ENCODE results near the gene PRR29.
A peak's percentile ranks its signal among the peaks of the same experiment; 100 is the strongest.

PRR29 gene

DNA sequence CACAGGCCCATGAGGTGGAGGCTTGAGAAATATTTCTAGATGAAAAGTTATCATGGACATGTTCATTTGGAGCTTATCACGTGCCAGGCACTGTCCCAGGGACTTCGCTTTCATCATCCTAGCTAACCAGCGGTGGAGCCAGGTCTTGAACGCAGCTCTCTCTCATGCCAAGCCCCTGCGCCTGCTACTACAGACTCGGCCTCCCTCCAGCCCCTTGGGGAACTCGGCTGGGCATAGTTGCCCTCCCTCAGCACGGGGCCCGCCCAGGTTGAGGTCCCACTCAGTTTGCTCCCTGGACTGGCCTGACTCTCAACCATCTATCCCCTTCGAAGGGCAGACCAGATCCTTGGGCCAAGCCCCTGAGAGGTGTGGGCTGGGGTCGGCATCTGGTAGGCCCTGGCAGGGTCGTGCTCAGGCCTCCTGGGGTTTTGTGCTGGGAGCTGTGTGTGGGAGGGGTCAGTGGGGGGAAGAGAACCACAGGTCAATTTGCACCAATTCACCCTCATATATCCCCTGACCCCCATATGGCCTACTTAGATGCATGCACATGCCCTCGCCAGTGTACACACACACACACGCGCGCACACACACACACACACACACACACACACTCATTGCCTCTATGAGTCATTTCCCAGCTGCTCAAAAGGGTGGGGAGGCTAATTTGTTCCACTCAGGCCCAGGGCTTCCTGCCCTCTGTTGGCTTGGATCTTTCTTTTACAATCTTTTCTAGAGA is 13.3 kb upstream of the PRR29 start:
- no peak for DNase-seq (ENCODE audit: insufficient read length, low spot score)
- TF ChIP-seq SPI1 (IDR thresholded peaks at IDR 0.05; ENCODE audit: low read depth, low read length) (no peak), TAF1 (IDR thresholded peaks at IDR 0.05; ENCODE audit: low read depth, low read length) (no peak), POLR2AphosphoS5 (IDR thresholded peaks at IDR 0.05; ENCODE audit: low read depth, low read length) (no peak), POLR2A (IDR thresholded peaks at IDR 0.05; ENCODE audit: low read depth, low read length) (no peak), POU2F2 (IDR thresholded peaks at IDR 0.05; ENCODE audit: low read depth, low read length) (no peak), PAX5 (IDR thresholded peaks at IDR 0.05; ENCODE audit: insufficient read depth, low read length, severe bottlenecking) (no peak)
- FAIRE-seq = peak; percentile 69

- peak; percentile 31 for FAIRE-seq
- TF ChIP-seq POU2F2 (IDR thresholded peaks at IDR 0.05; ENCODE audit: low read depth, low read length) (no peak), POLR2AphosphoS5 (IDR thresholded peaks at IDR 0.05; ENCODE audit: low read depth, low read length) (no peak), SPI1 (IDR thresholded peaks at IDR 0.05; ENCODE audit: low read depth, low read length) (no peak), PAX5 (IDR thresholded peaks at IDR 0.05; ENCODE audit: insufficient read depth, low read length, severe bottlenecking) (no peak), TAF1 (IDR thresholded peaks at IDR 0.05; ENCODE audit: low read depth, low read length) (no peak), POLR2A (IDR thresholded peaks at IDR 0.05; ENCODE audit: low read depth, low read length) (no peak)
- no peak for DNase-seq (ENCODE audit: insufficient read length, low spot score)
Measured at GRCh38 chr17:63985387-63986140, 12.6 kb upstream of the PRR29 start.

DNA sequence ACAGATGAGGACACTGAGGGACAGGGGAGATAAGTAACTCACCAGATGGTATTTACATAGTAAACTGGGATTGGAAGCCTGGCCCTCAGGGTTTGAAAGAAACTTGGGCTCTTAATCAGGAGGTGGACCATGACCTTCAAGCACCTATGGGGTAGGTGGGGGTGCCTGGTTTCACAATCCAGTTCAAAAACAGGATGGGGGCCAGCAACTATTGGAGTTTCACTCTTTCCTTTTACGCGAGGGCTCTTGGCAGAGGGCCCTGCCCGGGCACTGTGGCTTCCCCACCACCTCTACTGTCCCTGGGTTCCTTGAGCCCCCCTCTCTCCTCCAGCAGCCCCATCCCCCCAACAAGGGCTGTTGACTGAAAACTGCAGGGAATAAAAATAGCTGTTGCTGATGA is 11.3 kb upstream of the PRR29 start:
- DNase-seq (ENCODE audit: insufficient read length, low spot score) (no peak), FAIRE-seq (no peak)
- TF ChIP-seq POLR2A (IDR thresholded peaks at IDR 0.05; ENCODE audit: low read depth, low read length) (no peak), PAX5 (IDR thresholded peaks at IDR 0.05; ENCODE audit: insufficient read depth, low read length, severe bottlenecking) (no peak), POU2F2 (IDR thresholded peaks at IDR 0.05; ENCODE audit: low read depth, low read length) (no peak), TAF1 (IDR thresholded peaks at IDR 0.05; ENCODE audit: low read depth, low read length) (no peak), SPI1 (IDR thresholded peaks at IDR 0.05; ENCODE audit: low read depth, low read length) (no peak), POLR2AphosphoS5 (IDR thresholded peaks at IDR 0.05; ENCODE audit: low read depth, low read length) (no peak)

DNA sequence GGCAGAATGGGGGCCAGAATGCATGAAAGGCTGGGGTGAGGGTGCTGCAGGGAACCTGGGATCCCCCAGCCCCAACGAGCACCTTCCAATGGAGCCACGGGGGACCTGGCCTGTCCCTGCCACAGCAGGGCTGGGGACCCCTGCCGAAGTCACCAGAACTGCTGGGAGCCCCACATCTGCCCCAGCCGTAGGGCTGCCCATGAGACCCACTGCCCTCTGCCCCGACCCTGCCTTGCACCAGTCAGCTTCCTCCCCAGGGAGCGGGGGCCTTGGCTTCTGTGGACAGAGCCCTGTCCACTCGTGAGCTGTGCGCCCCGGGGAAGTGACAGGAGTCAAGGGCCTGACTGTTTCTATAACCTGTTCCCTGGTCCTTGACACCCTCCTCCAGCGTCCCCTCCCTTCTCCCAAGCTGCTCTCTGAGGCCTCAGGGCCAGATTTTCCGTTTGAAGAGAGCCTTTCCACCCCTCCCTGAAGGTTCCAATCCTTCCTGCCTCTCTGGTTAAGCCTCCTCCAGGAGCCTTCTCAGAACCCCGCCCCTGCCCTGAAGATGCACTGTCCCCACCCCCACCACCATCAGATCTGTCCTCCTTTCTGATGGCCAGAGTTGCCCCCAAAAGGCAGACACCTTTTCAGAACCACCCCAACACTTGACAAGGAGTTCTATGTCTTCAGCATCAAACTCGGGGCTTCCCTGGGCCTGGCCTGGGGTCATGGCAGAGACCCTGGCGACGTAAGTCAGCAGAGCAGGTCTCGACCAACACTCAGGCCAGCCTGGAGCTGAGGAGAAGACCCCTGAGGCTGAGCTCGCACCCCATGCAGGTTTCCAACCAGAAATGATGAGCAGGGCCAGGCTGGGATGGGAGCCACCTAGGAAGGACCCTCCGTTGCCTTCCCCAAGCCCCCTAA is 10.7 kb upstream of the PRR29 start:
- DNase-seq (ENCODE audit: insufficient read length, low spot score) (no peak), FAIRE-seq (no peak)
- no peak for TF ChIP-seq PAX5 (IDR thresholded peaks at IDR 0.05; ENCODE audit: insufficient read depth, low read length, severe bottlenecking)
- no peak for TF ChIP-seq POU2F2 (IDR thresholded peaks at IDR 0.05; ENCODE audit: low read depth, low read length)
- TF ChIP-seq POLR2A (IDR thresholded peaks at IDR 0.05; ENCODE audit: low read depth, low read length) = no peak
- TF ChIP-seq TAF1 (IDR thresholded peaks at IDR 0.05; ENCODE audit: low read depth, low read length) = no peak
- no peak for TF ChIP-seq POLR2AphosphoS5 (IDR thresholded peaks at IDR 0.05; ENCODE audit: low read depth, low read length)
- no peak for TF ChIP-seq SPI1 (IDR thresholded peaks at IDR 0.05; ENCODE audit: low read depth, low read length)

- no peak for TF ChIP-seq TAF1 (IDR thresholded peaks at IDR 0.05; ENCODE audit: low read depth, low read length)
- no peak for TF ChIP-seq POLR2AphosphoS5 (IDR thresholded peaks at IDR 0.05; ENCODE audit: low read depth, low read length)
- no peak for TF ChIP-seq SPI1 (IDR thresholded peaks at IDR 0.05; ENCODE audit: low read depth, low read length)
- TF ChIP-seq POU2F2 (IDR thresholded peaks at IDR 0.05; ENCODE audit: low read depth, low read length) = no peak
- no peak for TF ChIP-seq POLR2A (IDR thresholded peaks at IDR 0.05; ENCODE audit: low read depth, low read length)
- TF ChIP-seq PAX5 (IDR thresholded peaks at IDR 0.05; ENCODE audit: insufficient read depth, low read length, severe bottlenecking) = no peak
- DNase-seq (ENCODE audit: insufficient read length, low spot score) (no peak), FAIRE-seq (no peak)
Measured at GRCh38 chr17:63988127-63988478, 10.0 kb upstream of the PRR29 start.

DNA sequence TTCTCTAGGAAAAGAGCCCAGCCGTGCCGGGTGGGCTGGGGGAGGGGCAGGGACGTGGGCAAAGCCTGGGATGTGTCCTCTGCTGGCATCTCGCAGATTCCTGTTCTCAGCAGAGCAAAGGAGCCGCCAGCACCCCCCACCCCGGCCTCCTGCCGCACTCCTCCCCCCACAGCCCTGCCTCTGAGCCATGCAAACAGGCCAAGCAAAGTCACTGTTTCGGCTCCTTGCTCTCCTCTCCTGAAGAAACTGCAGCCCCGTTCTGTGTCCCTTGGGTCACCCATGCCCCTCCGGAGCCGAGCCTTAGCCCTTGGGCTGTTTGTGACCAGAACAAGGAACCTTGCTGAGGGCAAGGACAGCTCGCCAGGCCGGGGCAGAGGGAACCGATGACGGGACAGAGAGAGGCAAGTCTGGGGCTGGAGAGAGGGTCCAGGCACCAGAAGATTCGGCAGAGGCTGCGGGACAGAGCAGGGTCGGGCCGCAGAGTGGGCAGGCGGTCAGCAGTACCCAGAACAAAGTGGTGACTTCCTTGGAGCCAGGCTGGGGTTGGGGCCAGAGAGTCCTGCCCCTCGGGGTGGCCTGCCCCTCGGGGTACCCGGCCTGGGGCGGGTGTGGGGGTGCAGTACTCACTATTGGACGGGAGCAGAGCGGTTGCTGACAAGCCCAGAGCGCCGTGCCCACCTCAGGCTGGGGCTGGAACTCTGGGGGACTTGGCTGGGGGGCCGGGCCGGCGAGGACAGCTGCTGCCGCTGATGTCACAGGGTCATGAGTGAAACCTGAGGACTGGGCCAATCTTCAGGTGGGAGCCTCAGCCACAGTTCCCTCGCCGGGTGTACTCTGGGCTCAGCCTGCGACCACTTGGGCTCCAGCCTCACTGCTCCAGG is 9.2 kb upstream of the PRR29 start:
- no peak for FAIRE-seq
- TF ChIP-seq SPI1 (IDR thresholded peaks at IDR 0.05; ENCODE audit: low read depth, low read length) (no peak), TAF1 (IDR thresholded peaks at IDR 0.05; ENCODE audit: low read depth, low read length) (no peak), POLR2A (IDR thresholded peaks at IDR 0.05; ENCODE audit: low read depth, low read length) (no peak), PAX5 (IDR thresholded peaks at IDR 0.05; ENCODE audit: insufficient read depth, low read length, severe bottlenecking) (no peak), POU2F2 (IDR thresholded peaks at IDR 0.05; ENCODE audit: low read depth, low read length) (no peak), POLR2AphosphoS5 (IDR thresholded peaks at IDR 0.05; ENCODE audit: low read depth, low read length) (no peak)
- no peak for DNase-seq (ENCODE audit: insufficient read length, low spot score)

- FAIRE-seq = peak; percentile 9
- DNase-seq (ENCODE audit: insufficient read length, low spot score) = no peak
- TF ChIP-seq PAX5 (IDR thresholded peaks at IDR 0.05; ENCODE audit: insufficient read depth, low read length, severe bottlenecking) (no peak), TAF1 (IDR thresholded peaks at IDR 0.05; ENCODE audit: low read depth, low read length) (no peak), POU2F2 (IDR thresholded peaks at IDR 0.05; ENCODE audit: low read depth, low read length) (no peak), SPI1 (IDR thresholded peaks at IDR 0.05; ENCODE audit: low read depth, low read length) (no peak), POLR2AphosphoS5 (IDR thresholded peaks at IDR 0.05; ENCODE audit: low read depth, low read length) (no peak), POLR2A (IDR thresholded peaks at IDR 0.05; ENCODE audit: low read depth, low read length) (no peak)
Measured at GRCh38 chr17:63989622-63990345, 8.4 kb upstream of the PRR29 start.
